Heart right ventricle (tissue), 16 donors: ENCODE results near the gene CELA3B. TPM values are rescaled to one million over a fixed set of nuclear protein-coding genes. Genes with fewer than 3 reads are reported as not detected.
A peak's percentile ranks its signal among the peaks of the same experiment; 100 is the strongest.
"Not testable (repeated sequence)": the region's sequence is repeated elsewhere in the genome, so short reads cannot be mapped to it uniquely, and the experiment has no call there.

Experiments used
- ATAC-seq, 8 donors: fragments of 200-7000 bp; cut with Tn5 transposase; one replicate each; pipeline ENCODE4 v1.9.1; 2020; ENCODE audit warnings: mild to moderate bottlenecking in 8 of 8, moderate library complexity in 8 of 8, moderate number of reproducible peaks in 1 of 8
- DNase-seq, 2 donors: peaks; one replicate each; pipeline ENCODE4 v3.0.0-alpha.2; 2020
- H3K27ac ChIP-seq, 10 donors: fragments of 200-600 bp; sonication (generic) in 2 of 10; one replicate each; pipeline versions ENCODE4 v1.5.0 to v1.8.0; 2020 to 2022; ENCODE audit warnings: mild to moderate bottlenecking in 3 of 10
- H3K27me3 ChIP-seq, 7 donors: fragments of 200-600 bp; one replicate each; pipeline ENCODE4 v1.8.0; 2021 to 2022; ENCODE audit warnings: mild to moderate bottlenecking in 2 of 7
- H3K36me3 ChIP-seq, 9 donors: fragments of 200-600 bp; sonication (generic) in 1 of 9; one replicate each; pipeline versions ENCODE4 v1.5.0 to v1.8.0; 2020 to 2022; ENCODE audit warnings: mild to moderate bottlenecking in 2 of 9
- H3K4me1 ChIP-seq, 9 donors: fragments of 200-600 bp; sonication (generic) in 1 of 9; one replicate each; pipeline versions ENCODE4 v1.5.0 to v1.8.0; 2020 to 2022; ENCODE audit warnings: mild to moderate bottlenecking in 4 of 9
- H3K4me3 ChIP-seq, 10 donors: fragments of 200-600 bp; sonication (generic) in 2 of 10; one replicate each; pipeline versions ENCODE4 v1.5.0 to v1.8.0; 2020 to 2022; ENCODE audit warnings: mild to moderate bottlenecking in 7 of 10, moderate library complexity in 2 of 10
- H3K9me3 ChIP-seq, 11 donors: fragments of 200-600 bp in 10 of 11; sonication (generic) in 2 of 11; one replicate each; pipeline versions ENCODE4 v1.5.0 to v1.8.0; 2013 to 2022; ENCODE audit warnings: mild to moderate bottlenecking in 2 of 11, control low read depth in 1 of 11, moderate library complexity in 1 of 11
- CTCF ChIP-seq, 9 donors: fragments of 200-600 bp; sonication (generic) in 2 of 9; IDR thresholded peaks; one replicate each; pipeline versions ENCODE4 v1.5.0 to v1.8.0; 2021 to 2022; ENCODE audit warnings: antibody characterized with exemption in 9 of 9, mild to moderate bottlenecking in 5 of 9, moderate library complexity in 1 of 9
- WGBS, 2 donors: extraction: QIAGEN DNeasy Blood & Tissue Kit; methylation state at CpG; one replicate each; pipeline ENCODE4 v1.1.7; 2013; ENCODE audit warnings: inconsistent platforms in 1 of 2; 5-methylcytosine and 5-hydroxymethylcytosine counted together
- intact Hi-C, 10 donors: fragments of 100-400 bp; cut with DNase I; formaldehyde crosslinking; loops; one replicate each; pipeline versions ENCODE4 v1.11.1 to v1.14.2; 2022
- polyA plus RNA-seq, 2 donors: library from polyadenylated mRNA; stranded (reverse); fragments of 200-250 nt; gene quantifications; one replicate each; pipeline ENCODE4 v1.2.3, GENCODE V29; 2013
- total RNA-seq, 10 donors: library from RNA; stranded (reverse); fragmentation: NEBNext Ultra II Directional in 3 of 10; extraction: Animal tissue kit (Norgen Biotek cat#: 25700) in 3 of 10; gene quantifications; one replicate each; pipeline versions ENCODE4 v1.2.1 to v1.2.4, GENCODE V29; 2021 to 2023
- donor health status: Arrhythmogenic right ventricular cardiomyopathy.
- donor health status: ischemic (EF 13 %, LVEDD 7.1; RV severe dilation, severe dysfunction).
- donor health status: healthy with polysubstance abuse.
- donor health status: DM: no; HTN: yes; CAD: no.
- donor health status: DM: no; HTN: no; CAD: no.
- donor health status: ischemic (EF 25% LVEDD 6.9; RV normal size, moderate dysfunction).
- donor health status: ischemic (EF 25% LVEDD 5.7; RV mildly dilated, moderate dysfunction).
- donor health status: healthy.
- donor health status: DM: yes; HTN: yes; CAD: no.
- donor health status: Ischemic cardiomyopathy.
- donor health status: ischemic (EF 35%, LVEDD 5.7; RV mildly dilated, moderate dysfunction).
- donor health status: nonischemic (EF 11% LVEDD 7.7; RV severe dilation, severe dysfunction).
- donor health status: DM: yes; HTN: yes; CAD: no.
- donor health status: PGD.
- donor health status: ischemic (EF 29% LVEDD 5.4; RV normal size, mild dysfunction).
- donor health status: nonischemic (EF 23%, LVEDD 6.1; RV moderate dilation, normal function).

The CELA3B gene
- total and polyA plus RNA-seq, 12 donors: 0.13 to 2.5 (median 1.3) TPM; not detected in 4

- Histone ChIP-seq H3K36me3 (peaks cover 0 to 16% (median 0%) of the 10 kb centered on the region in 9 donors), H3K27ac (peak overlapping the region; percentile 46 to 76 (median 68)), H3K4me1 (peaks cover 0 to 20% (median 11%) of the 10 kb centered on the region in 9 donors), H3K4me3 (no peak overlapping the region), H3K27me3 (no peaks in the 10 kb centered on the region), H3K9me3 (no peaks in the 10 kb centered on the region)
- DNase-seq (peak in 1 of 2 donors; percentile 35), ATAC-seq (peak; percentile 52 to 97 (median 84))
- intact Hi-C loops: no loop called here
- TF ChIP-seq CTCF (IDR thresholded peaks at IDR 0.05): no peak
- WGBS, 2 donors: 44 to 58% methylated on average over 8 of the region's 8 CpGs
These were observed 54.6 kb downstream of the CELA3B start for GRCh38 chr1:22031214-22031962.

GRCh38 chr1:22034834-22035233 lies 58.0 kb downstream of the CELA3B start:
- peaks cover 0 to 13% (median 0%) of the 10 kb centered on the region in 9 donors for H3K36me3 ChIP-seq
- H3K9me3 ChIP-seq, ATAC-seq, intact Hi-C loops, H3K4me3 ChIP-seq, H3K27me3 ChIP-seq, DNase-seq, H3K27ac ChIP-seq: not testable (repeated sequence)
- WGBS, 2 donors: 77 to 91% methylated on average over 5 of the region's 5 CpGs
- H3K4me1 ChIP-seq: peaks cover 0 to 42% (median 14%) of the 10 kb centered on the region in 9 donors

- no peak for ATAC-seq
- intact Hi-C loops: no loop called here
- DNase-seq: no peak
- WGBS, 2 donors: 67 to 68% methylated on average over 7 of the region's 7 CpGs
- Histone ChIP-seq H3K27ac (peak overlapping the region in 2 of 10 donors; percentile 5 to 46), H3K4me1 (peaks cover 0 to 39% (median 12%) of the 10 kb centered on the region in 9 donors), H3K9me3 (no peaks in the 10 kb centered on the region), H3K27me3 (no peaks in the 10 kb centered on the region), H3K36me3 (no peaks in the 10 kb centered on the region), H3K4me3 (no peak overlapping the region)
- TF ChIP-seq CTCF (IDR thresholded peaks at IDR 0.05): no peak
These were observed 60.7 kb downstream of the CELA3B start for GRCh38 chr1:22037520-22037919.

GRCh38 chr1:22038036-22038435 lies 61.2 kb downstream of the CELA3B start:
- intact Hi-C loops: no loop called here
- peak; percentile 16 to 51 for DNase-seq

More at GRCh38 chr1:22038036-22038435, 61.2 kb downstream of the CELA3B start:
- Histone ChIP-seq H3K4me3 (no peak overlapping the region), H3K9me3 (no peaks in the 10 kb centered on the region), H3K27ac (peak overlapping the region in 2 of 10 donors; percentile 5 to 46), H3K4me1 (peaks cover 0 to 39% (median 12%) of the 10 kb centered on the region in 9 donors), H3K36me3 (no peaks in the 10 kb centered on the region), H3K27me3 (no peaks in the 10 kb centered on the region)
- WGBS, 2 donors: 73 to 86% methylated on average over 5 of the region's 5 CpGs
- ATAC-seq: peak in 6 of 8 donors; percentile 56 to 86 (median 76)
- TF ChIP-seq CTCF (IDR thresholded peaks at IDR 0.05): no peak

Other genes with a start within 250 kb of the CELA3B start
- gene USP48, start 193.9 kb upstream of the CELA3B start, total RNA-seq: 10 to 100 TPM; 33.0 to 45.0 (median 37.0) TPM
- gene USP48, start 193.9 kb upstream of the CELA3B start, polyA plus RNA-seq: 10 to 100 TPM; 13.8 to 24.1 TPM
- under 1 TPM in 2 of 10 donors, not detected in 8; 0.05 to 0.07 TPM for gene LDLRAD2, start 164.8 kb upstream of the CELA3B start, total RNA-seq
- 1 to 10 TPM; 3.4 to 5.8 TPM for gene LDLRAD2, start 164.8 kb upstream of the CELA3B start, polyA plus RNA-seq
- 100 to 1,000 TPM; 249 to 508 (median 320) TPM for gene HSPG2, start 39.7 kb upstream of the CELA3B start, total RNA-seq
- 100 to 1,000 TPM; 221 to 276 TPM for gene HSPG2, start 39.7 kb upstream of the CELA3B start, polyA plus RNA-seq
- gene CELA3A, start 24.6 kb downstream of the CELA3B start, total RNA-seq: 1 to 10 TPM in 7 of 10 donors, not detected in 3; 2.9 to 4.6 (median 3.8) TPM
- under 1 TPM in 1 of 2 donors, not detected in 1; 0.58 TPM for gene CELA3A, start 24.6 kb downstream of the CELA3B start, polyA plus RNA-seq
- gene CDC42, start 75.7 kb downstream of the CELA3B start, total RNA-seq: 100 to 1,000 TPM; 139 to 259 (median 174) TPM
- 100 to 1,000 TPM in 1 of 2 donors, 10 to 100 TPM in 1; 68.7 to 137 TPM for gene CDC42, start 75.7 kb downstream of the CELA3B start, polyA plus RNA-seq
- gene WNT4, start 166.1 kb downstream of the CELA3B start, total RNA-seq: under 1 TPM in 1 of 10 donors, not detected in 9; 0.16 TPM
- under 1 TPM in 1 of 2 donors, not detected in 1; 0.06 TPM for gene WNT4, start 166.1 kb downstream of the CELA3B start, polyA plus RNA-seq